Keratinocyte (primary cell): Measurements from ENCODE around the gene HOXA1. TPM values are rescaled to one million over a fixed set of nuclear protein-coding genes. Genes with fewer than 3 reads are reported as not detected.

ENCODE experiments used
- DNase-seq: peaks from one replicate; pipeline ENCODE4 v3.0.0-alpha.2; 2011; ENCODE audit warnings: low read depth, missing footprints, low spot score
- FAIRE-seq: peaks from 2 replicates; lab custom pipeline; 2011; peaks lifted over from hg19 to GRCh38; lab: Jason Lieb, UNC
- H2AFZ ChIP-seq: 2 replicates; pipeline ENCODE4 v1.6.0; 2012; ENCODE audit warnings: low read length, control low read depth, inconsistent platforms; ENCODE audit not compliant: control insufficient read depth
- H3K27ac ChIP-seq: 2 replicates; pipeline ENCODE4 v1.5.1; 2011; ENCODE audit warnings: low read length; ENCODE audit not compliant: control insufficient read depth, insufficient read depth
- H3K27me3 ChIP-seq: 3 replicates; pipeline ENCODE4 v1.6.0; 2011; ENCODE audit warnings: low read length; ENCODE audit not compliant: control insufficient read depth, insufficient read depth; ENCODE audit errors: extremely low read depth
- H3K36me3 ChIP-seq, 2 experiments: 2 replicates in 1 of 2; 3 replicates in 1 of 2; pipeline ENCODE4 v1.5.1; 2011; ENCODE audit warnings: low read length in 2 of 2, mild to moderate bottlenecking in 1 of 2; ENCODE audit not compliant: control insufficient read depth in 2 of 2, insufficient read depth in 2 of 2; ENCODE audit errors: extremely low read depth in 1 of 2
- H3K4me1 ChIP-seq: 3 replicates; pipeline ENCODE4 v1.5.1; 2011; ENCODE audit warnings: low read length; ENCODE audit not compliant: control insufficient read depth, insufficient read depth; ENCODE audit errors: extremely low read depth
- H3K4me2 ChIP-seq: 3 replicates; pipeline ENCODE4 v1.6.0; 2011; ENCODE audit warnings: low read depth, low read length; ENCODE audit not compliant: control insufficient read depth, insufficient read depth; ENCODE audit errors: extremely low read depth
- H3K4me3 ChIP-seq, 3 experiments: fragments of 200-600 bp in 1 of 3; sonication (generic) in 1 of 3; 2 replicates in 2 of 3; 3 replicates in 1 of 3; pipeline ENCODE4 v1.5.1; 2011 to 2016; ENCODE audit warnings: low read length in 3 of 3, mild to moderate bottlenecking in 3 of 3, control low read depth in 2 of 3, inconsistent platforms in 1 of 3, low read depth in 1 of 3, mixed read lengths in 1 of 3, mixed run types in 1 of 3, moderate library complexity in 1 of 3; ENCODE audit not compliant: control insufficient read depth in 2 of 3, insufficient read depth in 2 of 3; ENCODE audit errors: extremely low read depth in 1 of 3
- H3K79me2 ChIP-seq: 2 replicates; pipeline ENCODE4 v1.6.0; 2012; ENCODE audit warnings: low read length; ENCODE audit not compliant: control insufficient read depth, insufficient read depth
- H3K9ac ChIP-seq: 3 replicates; pipeline ENCODE4 v1.6.0; 2011; ENCODE audit warnings: low read length; ENCODE audit not compliant: control insufficient read depth, insufficient read depth; ENCODE audit errors: extremely low read depth
- H3K9me1 ChIP-seq: 3 replicates; pipeline ENCODE4 v1.6.0; 2011; ENCODE audit warnings: low read length; ENCODE audit not compliant: control insufficient read depth, insufficient read depth; ENCODE audit errors: extremely low read depth
- H3K9me3 ChIP-seq: 2 replicates; pipeline ENCODE4 v1.5.1; 2012; ENCODE audit warnings: low read depth, low read length; ENCODE audit not compliant: control insufficient read depth
- H4K20me1 ChIP-seq: 3 replicates; pipeline ENCODE4 v1.6.0; 2011; ENCODE audit warnings: low read length; ENCODE audit not compliant: control insufficient read depth, insufficient read depth; ENCODE audit errors: extremely low read depth
- EZH2 ChIP-seq: IDR thresholded peaks from one replicate; pipeline ENCODE4 v1.6.1; 2012; ENCODE audit warnings: inconsistent platforms, mild to moderate bottlenecking, low read length, moderate library complexity
- dilution Hi-C: fragments of 300-500 bp; cut with MboI; formaldehyde crosslinking; loops from one replicate; pipeline ENCODE4 v1.7.0; 2020; ENCODE audit warnings: low sequenced_read_pairs; ENCODE audit not compliant: extremely low pct_ligation_motif_present
- polyA plus RNA-seq, 5 experiments: library from polyadenylated mRNA; depleted of rRNA in 3 of 5; stranded (reverse) in 3 of 5; stranded (forward) in 1 of 5; unstranded in 1 of 5; fragments of >200 nt; gene quantifications; 1 replicate in 1 of 5; 2 replicates in 3 of 5; 3 replicates in 1 of 5; pipeline versions ENCODE4 v1.2.1 to v1.2.3, GENCODE V29; 2011 to 2012; ENCODE audit warnings: missing spikeins in 2 of 5, low read depth in 1 of 5, low replicate concordance in 1 of 5
- TF ChIP-seq, protein P1 (sequence below), 3 experiments: IDR thresholded peaks in 1 of 3; conservative IDR thresholded peaks in 1 of 3; optimal IDR thresholded peaks in 1 of 3; 2 replicates in 2 of 3; 3 replicates in 1 of 3; pipeline versions ENCODE3 to v1.5.1; 2011; ENCODE audit warnings: low read length in 3 of 3, mild to moderate bottlenecking in 3 of 3, moderate library complexity in 2 of 3, control low read depth in 1 of 3, inconsistent platforms in 1 of 3; ENCODE audit not compliant: insufficient read depth in 2 of 3; ENCODE audit errors: extremely low read depth in 1 of 3

HOXA1 gene
- polyA plus RNA-seq, 1 donor (not counting 4 experiments of a cell fraction or from before 2014, with no cell fraction given), result 11.9 TPM

- FAIRE-seq, result no peak
- H3K4me2 ChIP-seq, result peak overlapping the region; percentile 76
- no peak overlapping the region for H2AFZ ChIP-seq
- H3K4me1 ChIP-seq, result peaks cover 37% of the 10 kb centered on the region
- H3K9me3 ChIP-seq, result no peaks in the 10 kb centered on the region
- H3K27ac ChIP-seq, result peak overlapping the region; percentile 59
- H3K9ac ChIP-seq, result peak overlapping the region; percentile 67
- H3K27me3 ChIP-seq, result no peaks in the 10 kb centered on the region
- TF ChIP-seq, protein P1, sequence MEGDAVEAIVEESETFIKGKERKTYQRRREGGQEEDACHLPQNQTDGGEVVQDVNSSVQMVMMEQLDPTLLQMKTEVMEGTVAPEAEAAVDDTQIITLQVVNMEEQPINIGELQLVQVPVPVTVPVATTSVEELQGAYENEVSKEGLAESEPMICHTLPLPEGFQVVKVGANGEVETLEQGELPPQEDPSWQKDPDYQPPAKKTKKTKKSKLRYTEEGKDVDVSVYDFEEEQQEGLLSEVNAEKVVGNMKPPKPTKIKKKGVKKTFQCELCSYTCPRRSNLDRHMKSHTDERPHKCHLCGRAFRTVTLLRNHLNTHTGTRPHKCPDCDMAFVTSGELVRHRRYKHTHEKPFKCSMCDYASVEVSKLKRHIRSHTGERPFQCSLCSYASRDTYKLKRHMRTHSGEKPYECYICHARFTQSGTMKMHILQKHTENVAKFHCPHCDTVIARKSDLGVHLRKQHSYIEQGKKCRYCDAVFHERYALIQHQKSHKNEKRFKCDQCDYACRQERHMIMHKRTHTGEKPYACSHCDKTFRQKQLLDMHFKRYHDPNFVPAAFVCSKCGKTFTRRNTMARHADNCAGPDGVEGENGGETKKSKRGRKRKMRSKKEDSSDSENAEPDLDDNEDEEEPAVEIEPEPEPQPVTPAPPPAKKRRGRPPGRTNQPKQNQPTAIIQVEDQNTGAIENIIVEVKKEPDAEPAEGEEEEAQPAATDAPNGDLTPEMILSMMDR (optimal IDR thresholded peaks at IDR 0.05 in 1 of 3, IDR thresholded peaks at IDR 0.05 in 1 of 3, conservative IDR thresholded peaks at IDR 0.05 in 1 of 3; ENCODE audit: extremely low read depth in 1 of 3, insufficient read depth in 2 of 3, low read length in 3 of 3), result no peak
- no peak for TF ChIP-seq EZH2
- H3K36me3 ChIP-seq, result peaks cover 0 to 1% of the 10 kb centered on the region in 2 experiments
- H4K20me1 ChIP-seq, result no peaks in the 10 kb centered on the region
- H3K9me1 ChIP-seq, result no peaks in the 10 kb centered on the region
- dilution Hi-C loops, result no loop called here
- peak overlapping the region in 2 of 3 experiments; percentile 39 to 46 for H3K4me3 ChIP-seq
- DNase-seq, result no peak
- peaks cover 16% of the 10 kb centered on the region for H3K79me2 ChIP-seq
These were observed 10.5 kb upstream of the HOXA1 start for GRCh38 chr7:27106181-27106900.

DNA sequence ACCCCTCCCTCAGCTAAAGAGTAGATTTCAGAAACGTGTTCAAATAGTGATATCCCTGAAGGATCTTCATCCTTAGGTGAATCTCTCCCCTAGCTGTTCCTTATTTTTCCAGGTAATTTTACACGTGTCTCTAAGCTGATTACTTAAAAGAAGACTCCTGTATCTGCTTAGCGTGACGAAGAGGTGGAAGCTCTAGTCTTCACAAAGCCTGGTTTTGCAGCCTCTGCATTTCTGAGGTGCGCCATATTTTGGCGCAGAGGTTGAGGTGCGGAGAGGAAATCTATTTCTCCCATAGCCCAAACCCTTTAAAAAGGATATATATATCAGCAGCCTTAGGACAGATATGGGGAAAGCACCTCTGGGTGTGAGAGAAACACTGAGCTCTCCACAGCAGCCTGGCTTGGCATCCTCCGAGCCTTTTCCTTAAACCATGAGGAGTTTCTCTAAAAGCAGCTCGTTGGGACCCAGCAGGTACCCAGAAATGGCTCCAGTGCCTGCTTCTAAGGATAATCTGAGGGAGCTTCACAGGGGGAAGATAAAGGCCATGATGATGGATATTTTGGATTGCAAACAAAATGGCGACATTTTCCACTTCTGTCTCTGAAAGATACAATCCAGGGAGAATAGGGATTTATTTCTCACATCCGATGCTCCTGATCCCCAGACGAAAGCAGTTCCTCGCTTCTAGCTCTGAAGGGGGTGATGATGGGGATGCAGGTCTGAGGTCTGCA is 9.7 kb upstream of the HOXA1 start:
- no peaks in the 10 kb centered on the region for H3K9me1 ChIP-seq
- peak overlapping the region; percentile 2 for H3K27ac ChIP-seq
- no peaks in the 10 kb centered on the region for H3K9me3 ChIP-seq
- TF ChIP-seq, protein P1 (optimal IDR thresholded peaks at IDR 0.05 in 1 of 3, IDR thresholded peaks at IDR 0.05 in 1 of 3, conservative IDR thresholded peaks at IDR 0.05 in 1 of 3; ENCODE audit: extremely low read depth in 1 of 3, insufficient read depth in 2 of 3, low read length in 3 of 3), result no peak
- TF ChIP-seq EZH2, result no peak
- peak overlapping the region; percentile 76 for H3K4me2 ChIP-seq
- H3K36me3 ChIP-seq, result peaks cover 0 to 10% of the 10 kb centered on the region in 2 experiments
- no peaks in the 10 kb centered on the region for H3K27me3 ChIP-seq
- dilution Hi-C loops, result no loop called here
- H4K20me1 ChIP-seq, result no peaks in the 10 kb centered on the region
- no peak overlapping the region for H3K4me3 ChIP-seq
- no peak for FAIRE-seq
- H3K9ac ChIP-seq, result peak overlapping the region; percentile 24
- peaks cover 38% of the 10 kb centered on the region for H3K4me1 ChIP-seq
- DNase-seq, result no peak
- H2AFZ ChIP-seq, result no peak overlapping the region
- peaks cover 24% of the 10 kb centered on the region for H3K79me2 ChIP-seq
